GM20000 (cell line): Measurements from ENCODE around the gene FAM149B1.
"Not testable (repeated sequence)": the region's sequence is repeated elsewhere in the genome, so short reads cannot be mapped to it uniquely, and the experiment has no call there.

Experiments
- DNase-seq: peaks from one replicate; pipeline ENCODE4 v3.0.0; 2012; ENCODE audit warnings: low spot score
- CTCF ChIP-seq: IDR thresholded peaks from 2 replicates; pipeline ENCODE4 v1.5.1; 2012; ENCODE audit warnings: mild to moderate bottlenecking, control low read depth; ENCODE audit errors: extremely low read depth, missing control alignments

FAM149B1 gene

GRCh38 chr10:73246646-73247508, 79.0 kb downstream of the FAM149B1 start, which contains the start of gene DNAJC9:
Gene DNAJC9 (minus strand): TSS chr10:73247255. CDS start chr10:73247189, 66 bp downstream.
- TF ChIP-seq CTCF, result no peak
- peak; percentile 91 for DNase-seq

- no peak for TF ChIP-seq CTCF
Measured at GRCh38 chr10:73247509-73248258, 79.8 kb downstream of the FAM149B1 start.

GRCh38 chr10:73248259-73248724, 80.4 kb downstream of the FAM149B1 start:
- no peak for DNase-seq
- no peak for TF ChIP-seq CTCF

More at GRCh38 chr10:73247509-73248258, 79.8 kb downstream of the FAM149B1 start:
- peak; percentile 17 for DNase-seq

- DNase-seq, result no peak
- no peak for TF ChIP-seq CTCF
Measured at GRCh38 chr10:73251683-73252444, 83.9 kb downstream of the FAM149B1 start.

- TF ChIP-seq CTCF, result no peak
- peak; percentile 90 for DNase-seq
Measured at GRCh38 chr10:73252445-73253224, 84.7 kb downstream of the FAM149B1 start, which contains the start of gene MRPS16. Gene MRPS16 (minus strand): TSS chr10:73252644. CDS start chr10:73252482, 162 bp downstream.

- no peak for TF ChIP-seq CTCF
Measured at GRCh38 chr10:73253225-73253555, 85.3 kb downstream of the FAM149B1 start.

GRCh38 chr10:73258612-73259011, 90.7 kb downstream of the FAM149B1 start:
- not testable (repeated sequence) for DNase-seq

More at GRCh38 chr10:73253225-73253555, 85.3 kb downstream of the FAM149B1 start:
- DNase-seq, result peak; percentile 27
